HL-60 (cell line): ENCODE data around the gene CACYBP.

Experiments
- DNase-seq, 2 experiments: peaks; one replicate each; pipeline ENCODE4 v3.0.0-alpha.2; 2010 to 2020; ENCODE audit warnings: low read depth in 1 of 2, low spot score in 1 of 2
- H3K27ac ChIP-seq: fragments of 250-450 bp; sonication (Bioruptor Pico); replicated peaks from 2 replicates; pipeline ENCODE4 v1.5.1; 2020; ENCODE audit warnings: mild to moderate bottlenecking, moderate library complexity
- H3K27me3 ChIP-seq: fragments of 250-450 bp; sonication (Bioruptor Pico); 2 replicates; pipeline ENCODE4 v1.5.1; 2021; ENCODE audit warnings: mild to moderate bottlenecking, moderate library complexity; ENCODE audit not compliant: insufficient read depth, poor library complexity, severe bottlenecking
- H3K4me3 ChIP-seq: replicated peaks from 2 replicates; pipeline ENCODE4 v1.5.1; 2011; ENCODE audit warnings: mild to moderate bottlenecking, control low read depth, low read length; ENCODE audit not compliant: insufficient read depth
- GABPA ChIP-seq: IDR thresholded peaks from 2 replicates; pipeline ENCODE4 v1.6.1; 2012; ENCODE audit warnings: low read depth
- POLR2AphosphoS5 ChIP-seq: IDR thresholded peaks from 2 replicates; pipeline ENCODE4 v1.6.1; 2012; ENCODE audit warnings: low read depth
- SPI1 ChIP-seq: IDR thresholded peaks from 2 replicates; pipeline ENCODE4 v1.6.1; 2012; ENCODE audit warnings: low read depth, mild to moderate bottlenecking, borderline replicate concordance
- TF ChIP-seq, protein P1 (sequence below): IDR thresholded peaks from one replicate; pipeline ENCODE4 v1.5.1; 2011; ENCODE audit warnings: low read length, control low read depth, inconsistent platforms; ENCODE audit not compliant: insufficient read depth
- TF ChIP-seq, protein P2 (sequence below): IDR thresholded peaks from 2 replicates; pipeline ENCODE4 v1.6.1; 2012; ENCODE audit warnings: low read depth; ENCODE audit not compliant: insufficient replicate concordance

The CACYBP gene

DNA sequence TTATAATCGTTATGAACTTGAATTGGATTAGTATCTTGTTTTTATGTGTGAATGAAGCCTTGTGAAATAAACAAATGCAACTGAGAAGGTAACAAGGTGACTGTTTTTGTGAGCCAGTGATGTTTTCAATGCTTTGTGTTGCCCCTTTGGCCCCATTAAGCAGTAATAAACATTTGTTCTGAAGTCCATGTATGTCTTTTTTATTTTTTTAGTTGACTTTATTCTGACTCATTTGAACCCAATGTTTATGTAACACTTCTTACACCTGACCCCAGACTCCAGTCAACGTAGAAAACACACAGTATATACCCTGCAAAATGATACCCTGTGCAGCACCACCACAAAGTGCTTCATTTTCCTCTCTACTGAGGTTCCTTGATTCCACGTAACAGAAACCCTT is 4.6 kb upstream of the CACYBP start:
- no peak for DNase-seq
- TF ChIP-seq, protein P1, sequence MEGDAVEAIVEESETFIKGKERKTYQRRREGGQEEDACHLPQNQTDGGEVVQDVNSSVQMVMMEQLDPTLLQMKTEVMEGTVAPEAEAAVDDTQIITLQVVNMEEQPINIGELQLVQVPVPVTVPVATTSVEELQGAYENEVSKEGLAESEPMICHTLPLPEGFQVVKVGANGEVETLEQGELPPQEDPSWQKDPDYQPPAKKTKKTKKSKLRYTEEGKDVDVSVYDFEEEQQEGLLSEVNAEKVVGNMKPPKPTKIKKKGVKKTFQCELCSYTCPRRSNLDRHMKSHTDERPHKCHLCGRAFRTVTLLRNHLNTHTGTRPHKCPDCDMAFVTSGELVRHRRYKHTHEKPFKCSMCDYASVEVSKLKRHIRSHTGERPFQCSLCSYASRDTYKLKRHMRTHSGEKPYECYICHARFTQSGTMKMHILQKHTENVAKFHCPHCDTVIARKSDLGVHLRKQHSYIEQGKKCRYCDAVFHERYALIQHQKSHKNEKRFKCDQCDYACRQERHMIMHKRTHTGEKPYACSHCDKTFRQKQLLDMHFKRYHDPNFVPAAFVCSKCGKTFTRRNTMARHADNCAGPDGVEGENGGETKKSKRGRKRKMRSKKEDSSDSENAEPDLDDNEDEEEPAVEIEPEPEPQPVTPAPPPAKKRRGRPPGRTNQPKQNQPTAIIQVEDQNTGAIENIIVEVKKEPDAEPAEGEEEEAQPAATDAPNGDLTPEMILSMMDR: no peak
- TF ChIP-seq, protein P2, sequence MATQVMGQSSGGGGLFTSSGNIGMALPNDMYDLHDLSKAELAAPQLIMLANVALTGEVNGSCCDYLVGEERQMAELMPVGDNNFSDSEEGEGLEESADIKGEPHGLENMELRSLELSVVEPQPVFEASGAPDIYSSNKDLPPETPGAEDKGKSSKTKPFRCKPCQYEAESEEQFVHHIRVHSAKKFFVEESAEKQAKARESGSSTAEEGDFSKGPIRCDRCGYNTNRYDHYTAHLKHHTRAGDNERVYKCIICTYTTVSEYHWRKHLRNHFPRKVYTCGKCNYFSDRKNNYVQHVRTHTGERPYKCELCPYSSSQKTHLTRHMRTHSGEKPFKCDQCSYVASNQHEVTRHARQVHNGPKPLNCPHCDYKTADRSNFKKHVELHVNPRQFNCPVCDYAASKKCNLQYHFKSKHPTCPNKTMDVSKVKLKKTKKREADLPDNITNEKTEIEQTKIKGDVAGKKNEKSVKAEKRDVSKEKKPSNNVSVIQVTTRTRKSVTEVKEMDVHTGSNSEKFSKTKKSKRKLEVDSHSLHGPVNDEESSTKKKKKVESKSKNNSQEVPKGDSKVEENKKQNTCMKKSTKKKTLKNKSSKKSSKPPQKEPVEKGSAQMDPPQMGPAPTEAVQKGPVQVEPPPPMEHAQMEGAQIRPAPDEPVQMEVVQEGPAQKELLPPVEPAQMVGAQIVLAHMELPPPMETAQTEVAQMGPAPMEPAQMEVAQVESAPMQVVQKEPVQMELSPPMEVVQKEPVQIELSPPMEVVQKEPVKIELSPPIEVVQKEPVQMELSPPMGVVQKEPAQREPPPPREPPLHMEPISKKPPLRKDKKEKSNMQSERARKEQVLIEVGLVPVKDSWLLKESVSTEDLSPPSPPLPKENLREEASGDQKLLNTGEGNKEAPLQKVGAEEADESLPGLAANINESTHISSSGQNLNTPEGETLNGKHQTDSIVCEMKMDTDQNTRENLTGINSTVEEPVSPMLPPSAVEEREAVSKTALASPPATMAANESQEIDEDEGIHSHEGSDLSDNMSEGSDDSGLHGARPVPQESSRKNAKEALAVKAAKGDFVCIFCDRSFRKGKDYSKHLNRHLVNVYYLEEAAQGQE: no peak
- no peak for TF ChIP-seq POLR2AphosphoS5
- TF ChIP-seq GABPA: no peak
- no peak for TF ChIP-seq SPI1
- H3K27ac ChIP-seq: no peak overlapping the region
- H3K4me3 ChIP-seq: no peak overlapping the region
- no peaks in the 10 kb centered on the region for H3K27me3 ChIP-seq

DNA sequence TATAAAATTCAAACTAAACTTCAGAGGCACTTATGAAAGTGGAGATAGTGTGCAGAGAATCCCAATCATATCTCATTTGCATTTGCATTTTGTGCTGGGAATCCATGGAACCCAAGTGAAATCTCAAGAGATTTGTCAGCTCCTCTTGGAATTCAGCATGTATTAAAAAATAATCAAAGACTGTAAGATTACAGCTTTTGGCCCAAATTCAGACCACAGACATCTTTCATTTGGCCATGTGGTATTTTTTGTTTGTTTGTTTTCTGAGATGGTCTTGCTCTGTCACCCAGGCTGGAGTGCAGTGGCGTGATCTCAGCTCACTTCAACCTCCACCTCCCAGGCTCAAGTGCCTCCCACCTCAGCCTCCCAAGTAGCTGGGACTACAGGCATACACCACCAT is 3.8 kb upstream of the CACYBP start:
- Histone ChIP-seq H3K27me3 (no peaks in the 10 kb centered on the region), H3K4me3 (no peak overlapping the region), H3K27ac (no peak overlapping the region)
- DNase-seq: no peak
- TF ChIP-seq, protein P2: no peak
- no peak for TF ChIP-seq POLR2AphosphoS5
- TF ChIP-seq, protein P1: no peak
- TF ChIP-seq SPI1: no peak

DNA sequence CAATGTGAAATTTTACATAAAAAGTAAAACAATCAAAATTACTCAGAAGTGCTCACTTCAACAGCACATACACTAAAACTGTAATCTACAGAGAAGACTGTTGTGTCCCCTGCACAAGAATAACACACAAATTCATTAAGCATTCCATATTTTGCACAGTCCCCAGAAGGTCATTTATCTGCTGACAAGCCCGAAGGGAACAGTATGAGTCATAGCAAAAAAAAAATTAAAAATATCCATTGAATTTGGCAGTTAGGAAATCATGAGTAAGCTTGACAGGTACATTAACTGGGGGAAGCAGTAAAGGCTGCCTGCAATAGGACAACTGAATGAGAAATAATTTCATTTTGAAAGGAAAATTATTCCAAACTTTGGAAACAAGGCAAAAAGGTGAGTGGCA is 3.3 kb upstream of the CACYBP start:
- no peak overlapping the region for H3K4me3 ChIP-seq
- DNase-seq: no peak
- no peak overlapping the region for H3K27ac ChIP-seq
- no peaks in the 10 kb centered on the region for H3K27me3 ChIP-seq
- TF ChIP-seq, protein P1: no peak
- TF ChIP-seq, protein P2: no peak
- TF ChIP-seq SPI1 (no peak), POLR2AphosphoS5 (no peak), GABPA (no peak)
